Stimulated activated CD8-positive, alpha-beta memory T cell treated with anti-CD3 and anti-CD28 coated beads, Interleukin-12 subunit alpha, Interleukin-12 subunit beta, amount 100 ng/mL, for 1 hour (primary cell): ENCODE data around the gene KRT72.

ENCODE experiments used
- DNase-seq: peaks from one replicate; pipeline ENCODE4 v3.0.0-alpha.2; 2020; ENCODE audit warnings: low read depth

Gene KRT72

DNA sequence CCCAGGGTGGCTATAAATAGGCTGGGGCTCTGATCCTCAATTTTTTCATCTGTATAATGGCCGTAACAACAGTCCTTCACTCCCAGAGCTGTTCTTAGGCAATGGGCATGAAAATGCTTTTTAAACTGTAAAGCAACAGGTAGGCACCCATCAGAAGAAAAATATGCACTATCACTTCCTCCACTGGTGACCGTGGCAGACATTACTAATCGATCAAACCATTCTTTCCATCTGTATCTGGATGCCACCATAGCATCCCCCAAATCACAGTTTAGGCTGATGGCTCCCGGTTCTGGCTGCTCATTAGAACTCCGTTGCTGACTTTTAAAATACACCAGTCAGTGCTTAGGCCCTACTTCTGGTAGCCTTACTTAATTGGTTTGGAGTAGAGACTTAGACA is 59.6 kb downstream of the KRT72 start:
- no peak for DNase-seq

DNA sequence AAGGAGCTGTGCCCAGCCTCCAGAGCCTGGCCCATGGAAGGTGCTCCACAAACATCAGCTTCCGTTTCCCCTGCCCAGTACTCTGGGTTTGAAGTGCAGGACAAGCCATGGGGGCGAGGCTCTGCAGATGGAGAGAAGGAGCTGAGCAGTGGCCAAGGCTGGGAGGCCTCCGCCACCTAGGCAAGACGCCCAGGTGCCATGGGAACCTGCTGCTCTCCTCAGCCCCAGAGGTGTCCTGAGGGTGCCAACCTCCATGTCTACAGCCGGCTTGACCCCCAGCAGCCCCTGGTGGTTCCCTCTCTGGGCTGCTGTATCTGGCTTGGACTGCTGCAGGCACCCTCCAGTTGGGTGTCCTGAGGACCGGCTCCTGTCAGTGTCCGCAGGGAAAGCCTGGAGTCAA is 60.7 kb downstream of the KRT72 start:
- no peak for DNase-seq

DNA sequence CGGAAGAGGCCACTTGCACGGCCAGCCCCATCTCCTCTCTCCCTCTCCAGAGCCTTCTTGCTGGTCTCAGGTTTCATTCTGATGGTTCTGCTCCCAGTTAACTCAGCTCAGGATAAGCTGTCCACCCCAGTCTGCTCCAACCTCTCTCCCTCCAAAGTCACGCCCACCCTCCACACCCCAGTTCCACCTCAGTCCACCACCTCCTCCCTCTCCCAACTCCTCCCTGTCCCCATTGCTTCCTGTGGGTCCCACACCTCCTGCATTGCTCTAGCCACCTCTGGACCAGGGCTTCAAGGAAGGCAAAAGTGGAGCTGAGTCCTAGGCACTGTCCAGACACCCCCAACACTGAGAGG is 61.5 kb downstream of the KRT72 start:
- no peak for DNase-seq

DNA sequence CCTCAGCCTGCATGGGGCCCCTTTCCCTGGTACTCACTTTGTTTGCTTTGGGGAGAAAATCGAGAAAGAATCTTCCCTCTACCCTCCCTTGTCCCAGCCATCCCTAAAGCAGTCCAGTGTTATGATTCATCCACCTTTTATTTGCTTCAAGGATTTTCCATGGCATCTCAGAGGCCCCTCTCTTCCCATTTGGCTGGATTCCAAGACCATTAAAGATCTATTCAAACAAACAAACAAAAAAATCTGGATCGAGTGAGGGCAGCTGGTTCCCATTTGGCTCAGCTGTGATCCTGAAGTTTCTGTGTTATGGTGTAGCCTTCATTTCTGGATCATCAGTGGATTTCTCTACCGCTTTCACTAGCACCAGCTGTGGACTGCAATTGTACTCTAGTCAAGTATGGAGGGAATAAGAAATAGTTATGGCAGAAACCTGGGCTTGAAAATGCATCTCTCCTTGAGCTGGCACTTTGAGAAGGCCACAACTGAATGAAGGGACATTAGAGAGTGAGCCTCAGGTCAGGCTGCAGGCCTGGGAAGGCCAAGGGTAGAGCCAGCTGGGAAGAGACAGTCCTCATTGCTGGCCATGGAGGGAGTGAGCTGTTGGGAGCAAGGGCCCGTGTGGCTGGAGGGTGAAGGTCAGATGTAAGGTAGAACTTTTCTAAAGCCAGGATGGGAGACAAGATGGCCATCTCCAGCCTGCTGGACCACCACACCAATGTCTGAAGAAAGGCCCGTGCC is 62.0 kb downstream of the KRT72 start:
- DNase-seq: no peak

DNA sequence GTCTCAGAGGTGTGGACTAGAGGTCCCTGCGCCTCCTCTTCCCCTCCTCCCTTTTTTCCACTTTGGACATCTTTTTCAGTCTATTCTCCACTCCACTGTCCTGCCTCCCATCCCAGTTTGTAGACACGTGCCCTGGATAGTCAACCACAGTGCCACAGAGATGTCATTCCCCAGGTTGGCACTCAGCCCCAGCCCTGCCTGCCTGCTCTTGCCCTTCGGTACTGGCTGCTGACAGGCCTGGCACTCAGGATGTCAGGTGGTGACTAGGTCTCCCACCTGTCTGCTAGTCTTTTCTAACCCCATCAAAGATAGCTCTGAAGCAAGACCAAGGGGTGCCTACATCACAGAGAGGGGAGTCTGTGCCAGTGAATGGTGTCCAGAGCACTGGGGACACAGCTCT is 64.2 kb downstream of the KRT72 start:
- no peak for DNase-seq
